ENCODE data around the gene ANKRD17. TPM values are rescaled to one million over a fixed set of nuclear protein-coding genes. Genes with fewer than 3 reads are reported as not detected.

The ANKRD17 gene
- total RNA-seq, 1 experiment from 2014 or later: 66.8 TPM

DNA sequence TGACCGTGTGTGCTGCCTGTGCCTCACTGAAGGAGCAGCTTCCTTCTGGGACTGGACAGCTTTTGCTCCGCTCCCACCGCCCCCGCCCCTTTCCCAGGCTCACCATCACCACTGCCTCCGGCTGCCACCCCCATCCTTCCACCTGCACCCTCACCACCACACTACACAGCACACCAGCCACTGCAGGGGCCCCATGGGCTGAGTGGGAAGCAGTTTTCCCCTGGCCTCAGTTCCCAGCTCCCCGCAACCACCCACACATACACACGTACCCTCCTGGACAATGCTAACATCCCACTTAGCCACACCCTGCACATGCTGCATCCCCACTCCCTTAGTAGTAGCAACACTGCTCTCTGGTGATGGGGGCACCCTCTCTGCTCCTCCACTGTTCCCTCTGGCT, 159.5 kb downstream of the ANKRD17 start:
- POLR2A ChIA-PET: interaction anchor here (0.5 kb wide), 1 partner anchor 176 kb away, joined by 3 read pairs; no protein-coding TSS in a partner anchor
- H3K4me1 Mint-ChIP-seq (ENCODE audit: low read depth, unreplicated experiment): peaks cover 9% of the 10 kb centered on the region
- H3K27ac Mint-ChIP-seq (ENCODE audit: unreplicated experiment): peak overlapping the region; percentile 55

DNA sequence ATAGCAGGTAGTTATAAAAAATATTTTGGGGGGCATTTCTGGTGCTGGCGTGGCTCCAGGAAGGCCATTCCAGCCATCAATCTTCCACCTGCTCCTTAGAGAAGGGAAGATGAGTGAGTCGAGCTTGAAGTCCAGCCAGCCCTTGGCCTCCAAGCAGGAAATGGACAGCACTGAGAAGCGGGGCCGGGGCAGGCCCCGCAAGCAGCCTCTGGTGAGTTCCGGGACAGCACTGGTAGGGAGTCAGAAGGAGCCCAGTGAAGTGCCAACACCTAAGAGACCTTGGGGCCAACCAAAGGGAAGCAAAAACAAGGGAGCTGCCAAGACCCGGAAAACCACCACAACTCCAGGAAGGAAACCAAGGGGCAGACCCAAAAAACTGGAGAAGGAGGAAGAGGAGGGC, 159.9 kb downstream of the ANKRD17 start:
- DNase-seq: no peak
- ChIA-PET CTCF (no interaction called here), POLR2A (interaction anchor here (0.5 kb wide), 1 partner anchor 176 kb away, joined by 3 read pairs; no protein-coding TSS in a partner anchor)
- no peaks in the 10 kb centered on the region for H3K9me3 Mint-ChIP-seq (ENCODE audit: unreplicated experiment)
- H3K27ac Mint-ChIP-seq (ENCODE audit: unreplicated experiment): peak overlapping the region; percentile 55
- peaks cover 2% of the 10 kb centered on the region; the same call in 1 of the 2 replicates for H3K36me3 ChIP-seq (ENCODE audit: control insufficient read depth, insufficient read depth, low read length)
- intact Hi-C loops (cut with micrococcal nuclease; ENCODE audit: unreplicated experiment): no loop called here
- TF ChIP-seq, protein P1, sequence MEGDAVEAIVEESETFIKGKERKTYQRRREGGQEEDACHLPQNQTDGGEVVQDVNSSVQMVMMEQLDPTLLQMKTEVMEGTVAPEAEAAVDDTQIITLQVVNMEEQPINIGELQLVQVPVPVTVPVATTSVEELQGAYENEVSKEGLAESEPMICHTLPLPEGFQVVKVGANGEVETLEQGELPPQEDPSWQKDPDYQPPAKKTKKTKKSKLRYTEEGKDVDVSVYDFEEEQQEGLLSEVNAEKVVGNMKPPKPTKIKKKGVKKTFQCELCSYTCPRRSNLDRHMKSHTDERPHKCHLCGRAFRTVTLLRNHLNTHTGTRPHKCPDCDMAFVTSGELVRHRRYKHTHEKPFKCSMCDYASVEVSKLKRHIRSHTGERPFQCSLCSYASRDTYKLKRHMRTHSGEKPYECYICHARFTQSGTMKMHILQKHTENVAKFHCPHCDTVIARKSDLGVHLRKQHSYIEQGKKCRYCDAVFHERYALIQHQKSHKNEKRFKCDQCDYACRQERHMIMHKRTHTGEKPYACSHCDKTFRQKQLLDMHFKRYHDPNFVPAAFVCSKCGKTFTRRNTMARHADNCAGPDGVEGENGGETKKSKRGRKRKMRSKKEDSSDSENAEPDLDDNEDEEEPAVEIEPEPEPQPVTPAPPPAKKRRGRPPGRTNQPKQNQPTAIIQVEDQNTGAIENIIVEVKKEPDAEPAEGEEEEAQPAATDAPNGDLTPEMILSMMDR (IDR thresholded peaks at IDR 0.05; ENCODE audit: insufficient read depth in 1 of 2, low read depth in 1 of 2, low read length in 1 of 2, severe bottlenecking in 1 of 2, unreplicated experiment in 1 of 2): no peak
- H3K4me1 Mint-ChIP-seq (ENCODE audit: low read depth, unreplicated experiment): peaks cover 6% of the 10 kb centered on the region
- peaks cover 8% of the 10 kb centered on the region; the same call in 1 of the 2 replicates for H3K4me1 ChIP-seq
- no peaks in the 10 kb centered on the region for H3K27me3 ChIP-seq (replicated peaks; ENCODE audit: control insufficient read depth, insufficient read depth, low read length)
- no peak overlapping the region for H3K4me3 Mint-ChIP-seq (ENCODE audit: unreplicated experiment)
- no peaks in the 10 kb centered on the region for H3K9me3 ChIP-seq
- peaks cover 83% of the 10 kb centered on the region for H3K36me3 Mint-ChIP-seq (ENCODE audit: insufficient read depth, unreplicated experiment)
- BruUV-seq (replicated peaks): no TSS peak
- no peaks in the 10 kb centered on the region for H3K27me3 Mint-ChIP-seq (ENCODE audit: insufficient read depth, unreplicated experiment)
- no peak overlapping the region for H3K4me3 ChIP-seq (ENCODE audit: low read depth, low read length)

More for the DNA sequence above, 159.5 kb downstream of the ANKRD17 start:
- intact Hi-C loops (cut with micrococcal nuclease; ENCODE audit: unreplicated experiment): no loop called here
- H3K4me3 Mint-ChIP-seq (ENCODE audit: unreplicated experiment): no peak overlapping the region
- no peak for DNase-seq
- H3K9me3 Mint-ChIP-seq (ENCODE audit: unreplicated experiment): no peaks in the 10 kb centered on the region
- TF ChIP-seq, protein P1 (IDR thresholded peaks at IDR 0.05; ENCODE audit: insufficient read depth in 1 of 2, low read depth in 1 of 2, low read length in 1 of 2, severe bottlenecking in 1 of 2, unreplicated experiment in 1 of 2): no peak
- no peaks in the 10 kb centered on the region for H3K27me3 ChIP-seq (replicated peaks; ENCODE audit: control insufficient read depth, insufficient read depth, low read length)
- peaks cover 8% of the 10 kb centered on the region; the same call in 1 of the 2 replicates for H3K4me1 ChIP-seq
- peaks cover 84% of the 10 kb centered on the region for H3K36me3 Mint-ChIP-seq (ENCODE audit: insufficient read depth, unreplicated experiment)
- H3K9me3 ChIP-seq: no peaks in the 10 kb centered on the region
- H3K4me3 ChIP-seq (ENCODE audit: low read depth, low read length): no peak overlapping the region
- BruUV-seq (replicated peaks): no TSS peak
- no peaks in the 10 kb centered on the region for H3K27me3 Mint-ChIP-seq (ENCODE audit: insufficient read depth, unreplicated experiment)
- CTCF ChIA-PET: no interaction called here
- peaks cover 2% of the 10 kb centered on the region; the same call in 1 of the 2 replicates for H3K36me3 ChIP-seq (ENCODE audit: control insufficient read depth, insufficient read depth, low read length)

DNA sequence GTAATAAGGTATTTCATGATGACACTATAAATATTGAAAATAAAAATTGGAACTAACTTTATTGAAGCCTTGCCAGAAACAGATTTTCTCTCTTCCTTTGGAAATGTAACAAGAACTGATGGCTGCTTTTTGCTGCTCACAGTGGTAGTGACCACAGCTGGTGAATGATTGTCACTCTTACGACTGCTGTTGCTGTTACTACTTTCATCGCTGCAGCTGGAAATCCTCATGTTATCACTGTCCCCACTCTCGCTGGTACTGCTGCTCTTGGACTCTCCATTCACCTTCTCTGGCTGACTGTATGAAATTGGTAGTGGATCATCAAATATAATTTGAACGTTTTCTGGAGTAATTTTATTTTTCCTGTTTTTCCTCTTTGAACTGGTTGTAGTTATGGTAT, 160.6 kb downstream of the ANKRD17 start:
- Mint-ChIP-seq H3K27me3 (ENCODE audit: insufficient read depth, unreplicated experiment) (no peaks in the 10 kb centered on the region), H3K4me1 (ENCODE audit: low read depth, unreplicated experiment) (peaks cover 6% of the 10 kb centered on the region), H3K36me3 (ENCODE audit: insufficient read depth, unreplicated experiment) (peaks cover 83% of the 10 kb centered on the region), H3K9me3 (ENCODE audit: unreplicated experiment) (no peaks in the 10 kb centered on the region), H3K27ac (ENCODE audit: unreplicated experiment) (no peak overlapping the region), H3K4me3 (ENCODE audit: unreplicated experiment) (no peak overlapping the region)
- Histone ChIP-seq H3K27me3 (replicated peaks; ENCODE audit: control insufficient read depth, insufficient read depth, low read length) (no peaks in the 10 kb centered on the region), H3K36me3 (ENCODE audit: control insufficient read depth, insufficient read depth, low read length) (peaks cover 2% of the 10 kb centered on the region; the same call in 1 of the 2 replicates), H3K4me3 (ENCODE audit: low read depth, low read length) (no peak overlapping the region), H3K9me3 (no peaks in the 10 kb centered on the region), H3K4me1 (peaks cover 3% of the 10 kb centered on the region; the same call in 1 of the 2 replicates)
- BruUV-seq (replicated peaks): no TSS peak
- TF ChIP-seq, protein P1 (IDR thresholded peaks at IDR 0.05; ENCODE audit: insufficient read depth in 1 of 2, low read depth in 1 of 2, low read length in 1 of 2, severe bottlenecking in 1 of 2, unreplicated experiment in 1 of 2): no peak
- POLR2A ChIA-PET: no interaction called here
- CTCF ChIA-PET: no interaction called here
- DNase-seq: no peak
- intact Hi-C loops (cut with micrococcal nuclease; ENCODE audit: unreplicated experiment): no loop called here

All from Caco-2 (cell line).